WTC11 (cell line): ENCODE results near the gene ATP6AP1. TPM values are rescaled to one million over a fixed set of nuclear protein-coding genes. Genes with fewer than 3 reads are reported as not detected.
A peak's percentile ranks its signal among the peaks of the same experiment; 100 is the strongest.

Experiments
- ATAC-seq: fragments of 200-7000 bp; cut with Tn5 transposase; 2 replicates; pipeline ENCODE4 v1.10.0; 2021; ENCODE audit warnings: mild to moderate bottlenecking, moderate library complexity
- CTCF ChIA-PET: fragments of 300-600 bp; sonication (Branson Sonifier 250); formaldehyde crosslinking; loops from one replicate; lab custom pipeline; 2021; ENCODE audit warnings: antibody characterized with exemption; lab: Charles Lee
- POLR2A ChIA-PET: fragments of 350-600 bp; sonication (Branson Sonifier 250); formaldehyde crosslinking; loops from one replicate; lab custom pipeline; 2021; ENCODE audit warnings: antibody characterized with exemption; lab: Charles Lee
- DNase-seq: peaks from one replicate; pipeline ENCODE4 v3.0.0; 2021; ENCODE audit warnings: low spot score
- H3K27ac Mint-ChIP-seq: 2 replicates; pipeline ENCODE4 v1.8.0; 2021; ENCODE audit warnings: mixed read lengths
- H3K27me3 Mint-ChIP-seq: 2 replicates; pipeline ENCODE4 v1.8.0; 2021; ENCODE audit warnings: low read depth, mild to moderate bottlenecking, moderate library complexity, mixed read lengths
- H3K36me3 Mint-ChIP-seq: 2 replicates; pipeline ENCODE4 v1.8.0; 2021; ENCODE audit warnings: mixed read lengths
- H3K4me1 Mint-ChIP-seq: 2 replicates; pipeline ENCODE4 v1.8.0; 2022; ENCODE audit warnings: mixed read lengths
- H3K4me3 Mint-ChIP-seq: 2 replicates; pipeline ENCODE4 v1.8.0; 2021; ENCODE audit warnings: mild to moderate bottlenecking, moderate library complexity, mixed read lengths
- H3K9me3 Mint-ChIP-seq: 2 replicates; pipeline ENCODE4 v1.8.0; 2021; ENCODE audit warnings: mixed read lengths
- CREB1 ChIP-seq: sonication (generic); formaldehyde crosslinking; IDR thresholded peaks from 2 replicates; pipeline ENCODE4 v1.8.0; 2023; ENCODE audit warnings: mild to moderate bottlenecking, missing genetic modification reagents
- GABPB1 ChIP-seq: sonication (generic); formaldehyde crosslinking; IDR thresholded peaks from 2 replicates; pipeline ENCODE4 v1.8.1; 2023; ENCODE audit warnings: mild to moderate bottlenecking, missing genetic modification reagents
- IRF2 ChIP-seq: sonication (generic); formaldehyde crosslinking; IDR thresholded peaks from 2 replicates; pipeline ENCODE4 v1.8.0; 2022; ENCODE audit warnings: low read depth, missing genetic modification reagents, borderline replicate concordance
- NFATC4 ChIP-seq: fragments of 250-450 bp; sonication (Bioruptor Pico); IDR thresholded peaks from 2 replicates; pipeline ENCODE4 v1.9.0; 2021; ENCODE audit warnings: mild to moderate bottlenecking
- NR2C2 ChIP-seq: sonication (generic); formaldehyde crosslinking; IDR thresholded peaks from 2 replicates; pipeline ENCODE4 v1.8.0; 2022; ENCODE audit warnings: mild to moderate bottlenecking, missing genetic modification reagents
- NR3C1 ChIP-seq: sonication (generic); formaldehyde crosslinking; conservative IDR thresholded peaks from 2 replicates; pipeline ENCODE4 v1.8.1; 2023; ENCODE audit warnings: low read depth, mild to moderate bottlenecking, missing genetic modification reagents
- ZBTB21 ChIP-seq: sonication (generic); formaldehyde crosslinking; IDR thresholded peaks from 2 replicates; pipeline ENCODE4 v1.8.1; 2023; ENCODE audit warnings: mild to moderate bottlenecking, missing genetic modification reagents, borderline replicate concordance
- ZNF138 ChIP-seq: sonication (generic); formaldehyde crosslinking; conservative IDR thresholded peaks from 2 replicates; pipeline ENCODE4 v1.8.1; 2022; ENCODE audit warnings: mild to moderate bottlenecking, moderate library complexity, missing genetic modification reagents
- ZNF219 ChIP-seq: sonication (generic); formaldehyde crosslinking; IDR thresholded peaks from 2 replicates; pipeline ENCODE4 v1.8.0; 2023; ENCODE audit warnings: missing genetic modification reagents, mild to moderate bottlenecking, borderline replicate concordance
- ZNF396 ChIP-seq: fragments of 250-450 bp; sonication (Bioruptor Pico); IDR thresholded peaks from 2 replicates; pipeline ENCODE4 v1.8.0; 2021; ENCODE audit warnings: mild to moderate bottlenecking, moderate library complexity, borderline replicate concordance
- total RNA-seq: library from RNA; stranded (reverse); gene quantifications from 3 replicates; pipeline ENCODE4 v1.2.3, GENCODE V29; 2021
- TF ChIP-seq, protein P1 (sequence below): sonication (generic); formaldehyde crosslinking; IDR thresholded peaks from 2 replicates; pipeline ENCODE4 v1.8.0; 2022; ENCODE audit warnings: missing genetic modification reagents
- TF ChIP-seq, protein P2 (sequence below): sonication (generic); formaldehyde crosslinking; IDR thresholded peaks from 2 replicates; pipeline ENCODE4 v1.8.0; 2023; ENCODE audit warnings: mild to moderate bottlenecking, missing genetic modification reagents
- TF ChIP-seq, protein P3 (sequence below): sonication (generic); formaldehyde crosslinking; IDR thresholded peaks from 2 replicates; pipeline ENCODE4 v1.8.0; 2022; ENCODE audit warnings: mild to moderate bottlenecking, missing genetic modification reagents
- TF ChIP-seq, protein P4 (sequence below): sonication (generic); formaldehyde crosslinking; IDR thresholded peaks from 2 replicates; pipeline ENCODE4 v1.8.1; 2022; ENCODE audit warnings: mild to moderate bottlenecking, missing genetic modification reagents, moderate library complexity, borderline replicate concordance
- TF ChIP-seq, protein P5 (sequence below): fragments of 250-450 bp; sonication (Bioruptor Pico); IDR thresholded peaks from 2 replicates; pipeline ENCODE4 v1.9.0; 2021; ENCODE audit warnings: mild to moderate bottlenecking
- TF ChIP-seq, protein P6 (sequence below): sonication (generic); formaldehyde crosslinking; IDR thresholded peaks from 2 replicates; pipeline ENCODE4 v1.8.0; 2022; ENCODE audit warnings: mild to moderate bottlenecking, missing genetic modification reagents
- TF ChIP-seq, protein P7 (sequence below): sonication (generic); formaldehyde crosslinking; IDR thresholded peaks from 2 replicates; pipeline ENCODE4 v1.8.1; 2022; ENCODE audit warnings: low read depth, missing genetic modification reagents, borderline replicate concordance
- TF ChIP-seq, protein P8 (sequence below): fragments of 250-450 bp; sonication (Bioruptor Pico); IDR thresholded peaks from 2 replicates; pipeline ENCODE4 v1.9.0; 2021; ENCODE audit warnings: mild to moderate bottlenecking

Gene ATP6AP1
- total RNA-seq, 1 experiment from 2014 or later: 43.9 TPM

DNA sequence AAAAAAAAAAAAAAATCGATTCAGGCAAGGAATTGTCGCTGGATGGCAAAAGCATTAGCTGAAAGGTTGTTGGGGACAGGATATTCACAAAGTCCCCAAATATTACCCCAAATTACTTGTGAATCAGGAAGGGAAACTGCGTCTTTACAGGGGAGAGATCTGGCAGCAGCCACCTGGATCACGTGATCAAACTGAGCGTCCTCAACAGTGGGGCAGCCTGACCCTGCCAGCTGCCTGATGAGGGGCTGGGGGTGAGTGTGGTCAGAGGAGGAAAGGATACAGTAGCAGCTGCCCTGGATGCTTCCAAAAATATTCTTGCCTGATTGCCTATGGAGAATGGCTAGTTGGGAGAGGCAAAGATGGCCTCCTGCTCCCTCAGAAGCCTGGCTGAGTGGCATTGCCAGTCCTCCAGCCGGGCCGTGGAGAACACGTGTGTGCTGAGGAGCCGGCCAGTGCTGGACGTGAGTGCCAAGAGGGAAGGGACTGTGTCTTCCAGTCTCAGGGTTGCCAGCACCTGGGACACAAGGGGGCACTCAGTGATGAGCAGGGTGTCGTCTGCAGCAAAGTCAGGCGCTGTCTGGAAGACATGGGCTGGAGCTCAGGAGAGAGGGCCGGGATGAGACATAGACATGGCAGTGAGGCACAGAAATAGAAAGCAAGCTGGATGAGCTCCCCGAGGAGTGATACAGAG lies 53.6 kb downstream of the ATP6AP1 start:
- Mint-ChIP-seq H3K27me3 (no peaks in the 10 kb centered on the region), H3K36me3 (no peaks in the 10 kb centered on the region), H3K27ac (peak overlapping the region; percentile 40; the same call in 1 of the 2 replicates), H3K4me3 (no peak overlapping the region), H3K9me3 (no peaks in the 10 kb centered on the region), H3K4me1 (peaks cover 3% of the 10 kb centered on the region; the same call in 1 of the 2 replicates)
- no peak for ATAC-seq
- no peak for DNase-seq
- CTCF ChIA-PET: interaction anchor here (0.6 to 0.9 kb wide), 2 partner anchors 45 to 57 kb away, joined by 4 to 6 read pairs; no protein-coding TSS in a partner anchor
- POLR2A ChIA-PET: no interaction called here
- no peak for TF ChIP-seq NR3C1 (CRISPR knock-in tag)
- TF ChIP-seq, protein P1, sequence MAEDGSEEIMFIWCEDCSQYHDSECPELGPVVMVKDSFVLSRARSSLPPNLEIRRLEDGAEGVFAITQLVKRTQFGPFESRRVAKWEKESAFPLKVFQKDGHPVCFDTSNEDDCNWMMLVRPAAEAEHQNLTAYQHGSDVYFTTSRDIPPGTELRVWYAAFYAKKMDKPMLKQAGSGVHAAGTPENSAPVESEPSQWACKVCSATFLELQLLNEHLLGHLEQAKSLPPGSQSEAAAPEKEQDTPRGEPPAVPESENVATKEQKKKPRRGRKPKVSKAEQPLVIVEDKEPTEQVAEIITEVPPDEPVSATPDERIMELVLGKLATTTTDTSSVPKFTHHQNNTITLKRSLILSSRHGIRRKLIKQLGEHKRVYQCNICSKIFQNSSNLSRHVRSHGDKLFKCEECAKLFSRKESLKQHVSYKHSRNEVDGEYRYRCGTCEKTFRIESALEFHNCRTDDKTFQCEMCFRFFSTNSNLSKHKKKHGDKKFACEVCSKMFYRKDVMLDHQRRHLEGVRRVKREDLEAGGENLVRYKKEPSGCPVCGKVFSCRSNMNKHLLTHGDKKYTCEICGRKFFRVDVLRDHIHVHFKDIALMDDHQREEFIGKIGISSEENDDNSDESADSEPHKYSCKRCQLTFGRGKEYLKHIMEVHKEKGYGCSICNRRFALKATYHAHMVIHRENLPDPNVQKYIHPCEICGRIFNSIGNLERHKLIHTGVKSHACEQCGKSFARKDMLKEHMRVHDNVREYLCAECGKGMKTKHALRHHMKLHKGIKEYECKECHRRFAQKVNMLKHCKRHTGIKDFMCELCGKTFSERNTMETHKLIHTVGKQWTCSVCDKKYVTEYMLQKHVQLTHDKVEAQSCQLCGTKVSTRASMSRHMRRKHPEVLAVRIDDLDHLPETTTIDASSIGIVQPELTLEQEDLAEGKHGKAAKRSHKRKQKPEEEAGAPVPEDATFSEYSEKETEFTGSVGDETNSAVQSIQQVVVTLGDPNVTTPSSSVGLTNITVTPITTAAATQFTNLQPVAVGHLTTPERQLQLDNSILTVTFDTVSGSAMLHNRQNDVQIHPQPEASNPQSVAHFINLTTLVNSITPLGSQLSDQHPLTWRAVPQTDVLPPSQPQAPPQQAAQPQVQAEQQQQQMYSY (CRISPR knock-in tag): peak; percentile 42; the same call in 1 of the 2 replicates

DNA sequence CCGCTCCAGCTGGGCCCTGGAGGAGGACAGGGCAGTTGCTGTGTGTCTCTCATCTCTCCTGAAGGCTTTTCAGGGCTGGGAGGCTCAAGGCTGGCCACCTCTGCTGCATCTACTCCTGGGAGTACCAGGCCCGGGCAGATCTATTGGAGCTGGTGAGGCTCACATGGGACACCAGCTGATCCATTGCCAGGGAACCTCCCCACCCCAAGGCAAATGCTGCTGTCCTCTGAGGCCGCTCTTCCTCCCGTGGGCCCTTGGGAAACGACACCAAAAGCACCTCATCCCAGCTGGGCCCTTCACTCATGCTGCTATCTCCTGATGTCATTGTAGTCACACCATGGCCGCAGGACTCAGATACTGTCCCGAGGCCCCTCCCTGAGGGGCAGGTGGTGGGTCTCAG lies 54.3 kb downstream of the ATP6AP1 start:
- CTCF ChIA-PET: interaction anchor here (0.6 to 0.9 kb wide), 2 partner anchors 44 to 58 kb away, joined by 4 to 6 read pairs; no protein-coding TSS in a partner anchor
- no peak for ATAC-seq
- Mint-ChIP-seq H3K27ac (no peak overlapping the region), H3K36me3 (no peaks in the 10 kb centered on the region; the same call in 1 of the 2 replicates), H3K27me3 (no peaks in the 10 kb centered on the region), H3K9me3 (no peaks in the 10 kb centered on the region), H3K4me1 (peaks cover 3% of the 10 kb centered on the region; the same call in 1 of the 2 replicates), H3K4me3 (no peak overlapping the region)
- POLR2A ChIA-PET: no interaction called here
- DNase-seq: no peak
- TF ChIP-seq, protein P2, sequence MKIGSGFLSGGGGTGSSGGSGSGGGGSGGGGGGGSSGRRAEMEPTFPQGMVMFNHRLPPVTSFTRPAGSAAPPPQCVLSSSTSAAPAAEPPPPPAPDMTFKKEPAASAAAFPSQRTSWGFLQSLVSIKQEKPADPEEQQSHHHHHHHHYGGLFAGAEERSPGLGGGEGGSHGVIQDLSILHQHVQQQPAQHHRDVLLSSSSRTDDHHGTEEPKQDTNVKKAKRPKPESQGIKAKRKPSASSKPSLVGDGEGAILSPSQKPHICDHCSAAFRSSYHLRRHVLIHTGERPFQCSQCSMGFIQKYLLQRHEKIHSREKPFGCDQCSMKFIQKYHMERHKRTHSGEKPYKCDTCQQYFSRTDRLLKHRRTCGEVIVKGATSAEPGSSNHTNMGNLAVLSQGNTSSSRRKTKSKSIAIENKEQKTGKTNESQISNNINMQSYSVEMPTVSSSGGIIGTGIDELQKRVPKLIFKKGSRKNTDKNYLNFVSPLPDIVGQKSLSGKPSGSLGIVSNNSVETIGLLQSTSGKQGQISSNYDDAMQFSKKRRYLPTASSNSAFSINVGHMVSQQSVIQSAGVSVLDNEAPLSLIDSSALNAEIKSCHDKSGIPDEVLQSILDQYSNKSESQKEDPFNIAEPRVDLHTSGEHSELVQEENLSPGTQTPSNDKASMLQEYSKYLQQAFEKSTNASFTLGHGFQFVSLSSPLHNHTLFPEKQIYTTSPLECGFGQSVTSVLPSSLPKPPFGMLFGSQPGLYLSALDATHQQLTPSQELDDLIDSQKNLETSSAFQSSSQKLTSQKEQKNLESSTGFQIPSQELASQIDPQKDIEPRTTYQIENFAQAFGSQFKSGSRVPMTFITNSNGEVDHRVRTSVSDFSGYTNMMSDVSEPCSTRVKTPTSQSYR (CRISPR knock-in tag): no peak
- TF ChIP-seq, protein P3, sequence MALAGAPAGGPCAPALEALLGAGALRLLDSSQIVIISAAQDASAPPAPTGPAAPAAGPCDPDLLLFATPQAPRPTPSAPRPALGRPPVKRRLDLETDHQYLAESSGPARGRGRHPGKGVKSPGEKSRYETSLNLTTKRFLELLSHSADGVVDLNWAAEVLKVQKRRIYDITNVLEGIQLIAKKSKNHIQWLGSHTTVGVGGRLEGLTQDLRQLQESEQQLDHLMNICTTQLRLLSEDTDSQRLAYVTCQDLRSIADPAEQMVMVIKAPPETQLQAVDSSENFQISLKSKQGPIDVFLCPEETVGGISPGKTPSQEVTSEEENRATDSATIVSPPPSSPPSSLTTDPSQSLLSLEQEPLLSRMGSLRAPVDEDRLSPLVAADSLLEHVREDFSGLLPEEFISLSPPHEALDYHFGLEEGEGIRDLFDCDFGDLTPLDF (CRISPR knock-in tag): no peak
- TF ChIP-seq IRF2 (CRISPR knock-in tag) (no peak), ZBTB21 (CRISPR knock-in tag) (no peak), ZNF396 (CRISPR knock-in tag) (no peak), NFATC4 (CRISPR knock-in tag) (no peak), CREB1 (CRISPR knock-in tag) (no peak), GABPB1 (CRISPR knock-in tag) (no peak), ZNF138 (CRISPR knock-in tag) (no peak), NR3C1 (CRISPR knock-in tag) (no peak), NR2C2 (CRISPR knock-in tag) (no peak), ZNF219 (CRISPR knock-in tag) (no peak)
- TF ChIP-seq, protein P4, sequence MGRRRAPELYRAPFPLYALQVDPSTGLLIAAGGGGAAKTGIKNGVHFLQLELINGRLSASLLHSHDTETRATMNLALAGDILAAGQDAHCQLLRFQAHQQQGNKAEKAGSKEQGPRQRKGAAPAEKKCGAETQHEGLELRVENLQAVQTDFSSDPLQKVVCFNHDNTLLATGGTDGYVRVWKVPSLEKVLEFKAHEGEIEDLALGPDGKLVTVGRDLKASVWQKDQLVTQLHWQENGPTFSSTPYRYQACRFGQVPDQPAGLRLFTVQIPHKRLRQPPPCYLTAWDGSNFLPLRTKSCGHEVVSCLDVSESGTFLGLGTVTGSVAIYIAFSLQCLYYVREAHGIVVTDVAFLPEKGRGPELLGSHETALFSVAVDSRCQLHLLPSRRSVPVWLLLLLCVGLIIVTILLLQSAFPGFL: no peak
- TF ChIP-seq, protein P5, sequence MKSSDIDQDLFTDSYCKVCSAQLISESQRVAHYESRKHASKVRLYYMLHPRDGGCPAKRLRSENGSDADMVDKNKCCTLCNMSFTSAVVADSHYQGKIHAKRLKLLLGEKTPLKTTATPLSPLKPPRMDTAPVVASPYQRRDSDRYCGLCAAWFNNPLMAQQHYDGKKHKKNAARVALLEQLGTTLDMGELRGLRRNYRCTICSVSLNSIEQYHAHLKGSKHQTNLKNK (CRISPR knock-in tag): no peak
- TF ChIP-seq, protein P6, sequence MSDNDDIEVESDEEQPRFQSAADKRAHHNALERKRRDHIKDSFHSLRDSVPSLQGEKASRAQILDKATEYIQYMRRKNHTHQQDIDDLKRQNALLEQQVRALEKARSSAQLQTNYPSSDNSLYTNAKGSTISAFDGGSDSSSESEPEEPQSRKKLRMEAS (CRISPR knock-in tag): no peak
- TF ChIP-seq, protein P7, sequence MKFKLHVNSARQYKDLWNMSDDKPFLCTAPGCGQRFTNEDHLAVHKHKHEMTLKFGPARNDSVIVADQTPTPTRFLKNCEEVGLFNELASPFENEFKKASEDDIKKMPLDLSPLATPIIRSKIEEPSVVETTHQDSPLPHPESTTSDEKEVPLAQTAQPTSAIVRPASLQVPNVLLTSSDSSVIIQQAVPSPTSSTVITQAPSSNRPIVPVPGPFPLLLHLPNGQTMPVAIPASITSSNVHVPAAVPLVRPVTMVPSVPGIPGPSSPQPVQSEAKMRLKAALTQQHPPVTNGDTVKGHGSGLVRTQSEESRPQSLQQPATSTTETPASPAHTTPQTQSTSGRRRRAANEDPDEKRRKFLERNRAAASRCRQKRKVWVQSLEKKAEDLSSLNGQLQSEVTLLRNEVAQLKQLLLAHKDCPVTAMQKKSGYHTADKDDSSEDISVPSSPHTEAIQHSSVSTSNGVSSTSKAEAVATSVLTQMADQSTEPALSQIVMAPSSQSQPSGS (CRISPR knock-in tag): no peak
- TF ChIP-seq, protein P8, sequence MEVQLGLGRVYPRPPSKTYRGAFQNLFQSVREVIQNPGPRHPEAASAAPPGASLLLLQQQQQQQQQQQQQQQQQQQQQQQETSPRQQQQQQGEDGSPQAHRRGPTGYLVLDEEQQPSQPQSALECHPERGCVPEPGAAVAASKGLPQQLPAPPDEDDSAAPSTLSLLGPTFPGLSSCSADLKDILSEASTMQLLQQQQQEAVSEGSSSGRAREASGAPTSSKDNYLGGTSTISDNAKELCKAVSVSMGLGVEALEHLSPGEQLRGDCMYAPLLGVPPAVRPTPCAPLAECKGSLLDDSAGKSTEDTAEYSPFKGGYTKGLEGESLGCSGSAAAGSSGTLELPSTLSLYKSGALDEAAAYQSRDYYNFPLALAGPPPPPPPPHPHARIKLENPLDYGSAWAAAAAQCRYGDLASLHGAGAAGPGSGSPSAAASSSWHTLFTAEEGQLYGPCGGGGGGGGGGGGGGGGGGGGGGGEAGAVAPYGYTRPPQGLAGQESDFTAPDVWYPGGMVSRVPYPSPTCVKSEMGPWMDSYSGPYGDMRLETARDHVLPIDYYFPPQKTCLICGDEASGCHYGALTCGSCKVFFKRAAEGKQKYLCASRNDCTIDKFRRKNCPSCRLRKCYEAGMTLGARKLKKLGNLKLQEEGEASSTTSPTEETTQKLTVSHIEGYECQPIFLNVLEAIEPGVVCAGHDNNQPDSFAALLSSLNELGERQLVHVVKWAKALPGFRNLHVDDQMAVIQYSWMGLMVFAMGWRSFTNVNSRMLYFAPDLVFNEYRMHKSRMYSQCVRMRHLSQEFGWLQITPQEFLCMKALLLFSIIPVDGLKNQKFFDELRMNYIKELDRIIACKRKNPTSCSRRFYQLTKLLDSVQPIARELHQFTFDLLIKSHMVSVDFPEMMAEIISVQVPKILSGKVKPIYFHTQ: no peak
